Transverse colon (tissue), 4 donors: Measurements from ENCODE around the gene EPHB4. TPM values are rescaled to one million over a fixed set of nuclear protein-coding genes. Genes with fewer than 3 reads are reported as not detected.
"Not testable (repeated sequence)": the region's sequence is repeated elsewhere in the genome, so short reads cannot be mapped to it uniquely, and the experiment has no call there.

ENCODE experiments used
- DNase-seq: peaks from one replicate; pipeline ENCODE4 v3.0.0-alpha.2; 2019
- H3K27ac ChIP-seq, 4 donors: fragments of 200-600 bp; sonication (generic); 2 replicates each; pipeline ENCODE4 v1.5.1; 2016 to 2018; ENCODE audit warnings: inconsistent platforms in 4 of 4
- H3K27me3 ChIP-seq: fragments of 200-600 bp; sonication (generic); 2 replicates; pipeline ENCODE4 v1.5.1; 2017; ENCODE audit warnings: inconsistent platforms
- H3K36me3 ChIP-seq, 4 donors: fragments of 200-600 bp; sonication (generic); 2 replicates each; pipeline ENCODE4 v1.5.1; 2017 to 2019; ENCODE audit warnings: inconsistent platforms in 4 of 4
- H3K4me1 ChIP-seq, 4 donors: fragments of 200-600 bp; sonication (generic); 2 replicates each; pipeline ENCODE4 v1.5.1; 2017 to 2020; ENCODE audit warnings: inconsistent platforms in 4 of 4
- H3K4me3 ChIP-seq, 4 donors: fragments of 200-600 bp; sonication (generic); 1 replicate in 1 of 4; 2 replicates in 3 of 4; pipeline versions ENCODE4 v1.5.1 to v1.6.1; 2017 to 2019; ENCODE audit warnings: inconsistent platforms in 4 of 4
- H3K9me3 ChIP-seq, 2 donors: fragments of 200-600 bp; sonication (generic); 2 replicates each; pipeline ENCODE4 v1.5.1; 2017 to 2019; ENCODE audit warnings: inconsistent platforms in 2 of 2
- CTCF ChIP-seq, 5 experiments: fragments of 200-600 bp in 3 of 5; fragments of 450-650 bp in 2 of 5; sonication (generic) in 3 of 5; IDR thresholded peaks; 1 replicate in 2 of 5; 2 replicates in 3 of 5; pipeline ENCODE4 v1.5.1; 2016 to 2017; ENCODE audit warnings: antibody characterized with exemption in 5 of 5, inconsistent platforms in 3 of 5, mild to moderate bottlenecking in 2 of 5, moderate library complexity in 1 of 5
- EP300 ChIP-seq: sonication (generic); formaldehyde crosslinking; IDR thresholded peaks from one replicate; pipeline ENCODE4 v1.6.1; 2017; ENCODE audit warnings: antibody characterized with exemption, low read depth
- POLR2A ChIP-seq: fragments of 450-650 bp; IDR thresholded peaks from one replicate; pipeline ENCODE4 v1.6.1; 2016; ENCODE audit warnings: antibody characterized with exemption, mild to moderate bottlenecking, moderate library complexity
- POLR2AphosphoS5 ChIP-seq, 3 donors: sonication (generic); formaldehyde crosslinking; IDR thresholded peaks; one replicate each; pipeline ENCODE4 v1.6.1; 2016; ENCODE audit warnings: antibody characterized with exemption in 3 of 3
- WGBS, 2 donors: methylation state at CpG; one replicate each; pipeline ENCODE4 v1.1.5; 2018; ENCODE audit warnings: low coverage in 1 of 2; 5-methylcytosine and 5-hydroxymethylcytosine counted together
- in situ Hi-C, 4 donors: fragments of 200-750 bp; cut with MboI; loops; one replicate each; pipeline versions ENCODE4 v1.15.0 to v1.15.1; 2017; ENCODE audit warnings: low sequenced_read_pairs in 3 of 4, low pct_ligation_motif_present in 1 of 4, low pct_unique_long_range_greater_than_20kb in 1 of 4
- intact Hi-C: fragments of 100-400 bp; cut with DNase I; formaldehyde crosslinking; loops from one replicate; pipeline ENCODE4 v1.15.1; 2023; ENCODE audit warnings: low total_unique reads
- total RNA-seq, 4 donors: library from RNA; depleted of rRNA; stranded (reverse); fragments of >200 nt; gene quantifications; one replicate each; pipeline ENCODE4 v1.1.0, GENCODE V29; 2016

Gene EPHB4
- total RNA-seq, 4 donors from 2014 or later: 23.2 to 95.5 (median 43.5) TPM

- no peaks in the 10 kb centered on the region for H3K9me3 ChIP-seq
- no peak overlapping the region for H3K4me3 ChIP-seq
- H3K27ac ChIP-seq: no peak overlapping the region
- in situ Hi-C loops (loop anchor here in 3 of 4 donors (5.0 to 25.0 kb wide), 3 partner anchors 65 to 158 kb away; partner anchors contain the start of genes EPO (in 1 of the 3) and POP7 (in 1 of the 3)), intact Hi-C loops (loop anchor here (10.0 kb wide), 1 partner anchor 155 kb away; the partner anchor contains the start of gene POP7)
- TF ChIP-seq EP300 (no peak), CTCF (IDR thresholded peaks at IDR 0.05) (no peak), POLR2AphosphoS5 (IDR thresholded peaks at IDR 0.05) (no peak), POLR2A (no peak)
- no peaks in the 10 kb centered on the region for H3K36me3 ChIP-seq
- WGBS, 2 donors: 82 to 89% methylated on average over 5 to 15 of the region's 15 CpGs
- DNase-seq: no peak
- no peaks in the 10 kb centered on the region for H3K27me3 ChIP-seq
- peaks cover 0 to 4% (median 0%) of the 10 kb centered on the region in 4 donors for H3K4me1 ChIP-seq
These were observed 32.5 kb upstream of the EPHB4 start for GRCh38 chr7:100859856-100860255.

GRCh38 chr7:100856871-100857282, 29.6 kb upstream of the EPHB4 start:
- DNase-seq: no peak
- H3K27ac ChIP-seq: no peak overlapping the region
- intact Hi-C loops (loop anchor here (10.0 kb wide), 1 partner anchor 152 kb away; the partner anchor contains the start of gene POP7), in situ Hi-C loops (loop anchor here in 3 of 4 donors (5.0 to 25.0 kb wide), 3 partner anchors 62 to 155 kb away; partner anchors contain the start of genes EPO (in 1 of the 3) and POP7 (in 1 of the 3))
- peaks cover 0 to 16% (median 12%) of the 10 kb centered on the region in 4 donors for H3K4me1 ChIP-seq
- no peaks in the 10 kb centered on the region for H3K9me3 ChIP-seq
- TF ChIP-seq EP300 (no peak), POLR2A (no peak), CTCF (IDR thresholded peaks at IDR 0.05) (no peak), POLR2AphosphoS5 (IDR thresholded peaks at IDR 0.05) (no peak)
- H3K36me3 ChIP-seq: no peaks in the 10 kb centered on the region
- no peaks in the 10 kb centered on the region for H3K27me3 ChIP-seq
- WGBS, 2 donors: 96% methylated on average over 16 of the region's 16 CpGs; no CpG with 5 or more reads in 1 of the 2 donors
- H3K4me3 ChIP-seq: no peak overlapping the region

GRCh38 chr7:100855515-100855914, 28.2 kb upstream of the EPHB4 start:
- no peak overlapping the region for H3K4me3 ChIP-seq
- no peaks in the 10 kb centered on the region for H3K27me3 ChIP-seq
- H3K27ac ChIP-seq: no peak overlapping the region
- in situ Hi-C loops (loop anchor here in 3 of 4 donors (5.0 to 25.0 kb wide), 3 partner anchors 61 to 153 kb away; partner anchors contain the start of genes EPO (in 1 of the 3) and POP7 (in 1 of the 3)), intact Hi-C loops (loop anchor here (10.0 kb wide), 1 partner anchor 151 kb away; the partner anchor contains the start of gene POP7)
- no peaks in the 10 kb centered on the region for H3K36me3 ChIP-seq
- DNase-seq: no peak
- no peaks in the 10 kb centered on the region for H3K9me3 ChIP-seq
- TF ChIP-seq CTCF (IDR thresholded peaks at IDR 0.05): no peak
- no peak for TF ChIP-seq POLR2AphosphoS5 (IDR thresholded peaks at IDR 0.05)
- TF ChIP-seq EP300: no peak
- TF ChIP-seq POLR2A: no peak
- WGBS, 2 donors: 86% methylated on average over 10 of the region's 10 CpGs; no CpG with 5 or more reads in 1 of the 2 donors
- peaks cover 0 to 20% (median 14%) of the 10 kb centered on the region in 4 donors for H3K4me1 ChIP-seq

- not testable (repeated sequence) for H3K9me3 ChIP-seq, H3K36me3 ChIP-seq, H3K27ac ChIP-seq, H3K4me3 ChIP-seq, DNase-seq, H3K27me3 ChIP-seq
- in situ Hi-C loops (loop anchor here in 3 of 4 donors (5.0 to 25.0 kb wide), 4 partner anchors 53 to 153 kb away; partner anchors contain the start of genes EPO (in 1 of the 3) and POP7 (in 1 of the 3)), intact Hi-C loops (loop anchor here (10.0 kb wide), 1 partner anchor 150 kb away; the partner anchor contains the start of gene POP7)
- peaks cover 0 to 20% (median 14%) of the 10 kb centered on the region in 4 donors for H3K4me1 ChIP-seq
- 96% methylated on average over 9 of the region's 9 CpGs; no CpG with 5 or more reads in 1 of the 2 donors for WGBS, 2 donors
These were observed 27.6 kb upstream of the EPHB4 start for GRCh38 chr7:100854899-100855298.
